NCI-H69 (cell line): ENCODE results near the gene PCDH12.

ENCODE experiments used
- DNase-seq: peaks from one replicate; lab custom pipeline; 2025; lab: John Stamatoyannopoulos, UW

PCDH12 gene

DNA sequence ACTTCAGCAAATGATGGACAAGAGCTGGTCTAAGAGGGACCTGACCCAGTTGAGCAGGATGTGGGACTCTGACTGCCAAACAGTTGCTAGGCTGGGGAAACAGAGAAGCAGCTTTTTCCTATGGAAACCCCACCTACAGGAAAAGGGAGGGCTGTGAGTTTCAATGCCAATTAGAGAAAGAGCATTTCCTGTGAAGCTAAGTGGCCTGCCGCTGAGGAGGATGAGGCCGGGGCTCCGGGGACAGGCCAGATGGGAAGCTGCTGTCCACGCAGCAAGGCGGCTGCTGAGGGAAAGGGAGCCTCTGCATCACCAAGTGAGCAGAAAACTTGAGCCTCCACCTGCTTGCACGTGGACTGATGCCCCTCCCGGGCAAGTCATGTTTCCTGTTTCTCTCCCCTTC is at the start of gene PCDH12:
TSS of gene PCDH12 (minus strand) at position 90 of the 400 bp plus-strand sequence. CDS start 351 bp downstream, outside the sequence.
- DNase-seq = peak; percentile 75

GRCh38 chr5:142007237-142007544 is 49.2 kb upstream of the PCDH12 start:
- DNase-seq = no peak

DNA sequence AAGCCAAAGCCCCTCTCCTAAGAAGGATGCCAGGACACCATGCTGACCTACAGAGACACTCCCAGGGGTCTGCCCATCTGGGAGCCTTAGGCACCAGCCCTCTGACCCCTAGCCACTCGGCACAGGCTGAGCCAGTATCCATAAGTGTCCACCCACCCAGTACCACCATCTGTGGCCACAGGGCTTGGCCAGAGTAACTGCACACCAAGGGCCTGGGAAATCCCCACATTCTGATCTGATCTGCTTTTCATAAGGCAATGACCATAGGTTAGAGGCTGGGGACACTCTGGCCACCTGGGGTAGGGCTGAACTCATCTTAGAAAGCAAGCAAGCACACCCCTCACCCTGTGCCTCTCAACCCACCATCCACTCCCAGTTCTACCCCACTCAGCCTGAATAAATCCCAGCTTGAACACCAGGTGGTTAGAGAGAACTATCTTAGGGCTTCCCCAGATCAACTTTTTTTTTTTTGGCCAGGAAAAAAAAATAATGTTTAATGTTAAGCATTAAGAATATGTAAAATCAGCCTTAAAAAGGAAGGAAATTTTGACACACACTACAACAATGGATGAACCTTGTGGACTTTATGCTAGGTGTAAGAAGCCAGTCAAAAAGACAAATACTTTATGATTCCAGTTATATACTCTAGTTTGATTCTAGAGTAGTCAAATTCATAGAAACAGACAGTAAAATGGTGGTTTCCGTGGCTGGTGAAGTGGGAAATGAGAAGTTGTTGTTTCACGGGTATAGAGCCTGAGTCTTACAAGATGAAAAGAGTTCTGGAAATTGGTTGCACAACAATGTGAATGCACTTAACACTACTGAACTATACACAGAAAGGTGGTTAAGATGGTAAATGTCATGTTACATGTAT is 48.6 kb upstream of the PCDH12 start:
- no peak for DNase-seq

- no peak for DNase-seq
Measured at GRCh38 chr5:142003266-142003800, 45.3 kb upstream of the PCDH12 start.

- DNase-seq = peak; percentile 35
Measured at GRCh38 chr5:142000704-142001484, 42.9 kb upstream of the PCDH12 start.

GRCh38 chr5:142000173-142000572 is 42.2 kb upstream of the PCDH12 start:
- DNase-seq = no peak

DNA sequence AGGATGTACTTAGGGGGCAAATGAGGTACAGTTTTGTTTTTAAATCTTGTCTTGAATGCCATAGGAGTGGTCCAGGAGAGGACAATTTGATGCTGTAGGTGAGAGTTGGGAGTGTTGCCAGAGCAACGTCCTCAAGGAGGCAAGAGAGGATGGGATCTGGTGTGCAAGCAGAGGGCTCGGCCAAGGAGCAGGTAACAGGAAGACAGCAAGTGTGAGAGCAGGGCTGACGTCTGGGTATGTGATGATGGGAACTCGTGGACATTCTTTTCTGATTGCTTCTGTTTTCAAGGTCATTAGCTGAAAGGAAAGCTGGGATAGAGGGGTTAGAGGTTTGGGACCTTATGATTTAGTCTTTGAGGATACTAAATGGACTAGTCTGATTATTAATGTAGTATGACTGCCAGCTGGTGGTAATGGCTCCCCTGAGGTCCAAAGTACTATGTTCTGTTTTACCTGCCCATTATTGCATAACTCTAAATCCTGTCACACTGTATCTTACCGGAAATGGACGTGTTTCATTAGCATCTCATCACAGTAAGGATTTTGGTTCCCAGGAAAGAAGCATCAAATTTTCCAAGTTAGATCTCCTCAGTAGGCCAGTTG is 39.5 kb upstream of the PCDH12 start:
- no peak for DNase-seq

- DNase-seq = no peak
Measured at GRCh38 chr5:141995656-141996055, 37.7 kb upstream of the PCDH12 start.

DNA sequence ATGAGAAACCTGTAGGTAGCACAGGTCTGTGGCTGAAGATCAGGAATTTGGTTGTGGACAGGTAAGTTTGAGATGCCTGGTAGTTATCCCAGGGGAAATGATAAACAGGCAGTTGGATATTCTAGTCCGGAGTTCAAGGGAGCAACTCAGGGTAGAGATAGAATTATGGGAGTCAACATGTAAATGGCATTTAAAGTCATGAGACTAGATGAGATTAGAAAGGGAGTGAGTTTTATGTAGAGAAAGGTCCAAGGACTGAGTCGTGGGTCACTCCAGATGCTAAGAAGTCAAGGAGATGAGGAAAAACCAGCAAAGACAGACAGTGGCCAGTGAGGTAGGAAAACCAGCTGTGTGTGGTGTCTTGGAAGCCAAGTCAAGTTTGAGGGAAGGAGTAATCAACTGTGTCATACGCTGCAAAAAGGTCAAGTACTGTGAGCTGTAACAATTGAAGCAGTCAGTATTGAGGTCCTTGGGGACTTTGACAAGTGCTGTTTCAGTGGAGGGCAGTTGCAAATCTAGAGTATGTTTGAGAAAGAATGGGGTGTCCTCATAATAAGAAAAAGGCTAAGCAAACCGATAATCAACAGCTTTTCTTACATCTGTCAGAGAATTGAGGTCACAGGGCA is 36.6 kb upstream of the PCDH12 start:
- DNase-seq = no peak

DNA sequence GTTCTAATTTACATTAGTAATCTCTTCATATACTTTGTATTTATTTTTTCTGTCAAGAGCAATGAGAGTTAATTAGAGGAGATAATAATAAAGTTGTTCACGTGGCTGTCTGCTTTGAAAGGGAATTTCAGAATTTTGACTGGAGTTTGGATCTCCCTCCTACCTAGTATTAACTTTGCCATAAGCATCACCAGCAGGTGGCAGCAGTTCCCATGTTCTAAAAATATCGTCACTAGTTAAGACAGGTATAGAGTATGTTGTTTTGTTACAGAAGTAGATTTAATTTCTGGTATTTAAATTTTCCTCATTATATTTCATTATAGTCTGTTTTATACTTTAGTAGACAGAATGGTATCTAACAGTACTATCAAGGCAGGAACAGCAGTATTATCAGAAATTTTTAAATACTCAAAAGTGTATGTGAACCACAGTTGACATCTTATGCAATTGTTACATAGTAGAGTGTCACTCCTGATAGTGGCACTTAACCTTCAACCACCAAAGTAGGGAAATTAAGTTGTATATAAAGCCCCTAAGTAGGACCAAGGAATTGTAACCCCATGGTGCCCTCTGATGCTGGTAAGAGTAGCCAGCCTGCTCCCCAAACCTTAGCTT is 34.5 kb upstream of the PCDH12 start:
- peak; percentile 68 for DNase-seq

DNA sequence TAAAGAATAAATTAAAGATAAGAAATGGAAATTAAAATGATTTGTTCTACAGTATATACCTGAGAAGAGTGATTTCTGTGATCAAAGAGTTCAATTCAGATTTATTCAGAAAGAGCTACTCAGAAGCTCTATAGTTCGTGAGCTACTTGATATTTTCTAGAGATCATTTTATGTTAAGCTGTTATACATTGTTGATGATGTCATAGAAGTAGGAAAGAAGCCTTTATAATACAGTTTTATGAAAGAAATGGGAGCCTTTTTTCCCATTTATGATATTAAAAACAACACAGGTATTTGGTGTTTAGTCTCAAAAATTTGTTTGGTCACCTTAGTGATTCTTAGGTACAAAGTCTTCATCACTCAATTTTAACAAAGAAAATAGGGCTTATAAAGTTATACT is 31.7 kb upstream of the PCDH12 start:
- DNase-seq = no peak

- DNase-seq = no peak
Measured at GRCh38 chr5:141986072-141986471, 28.1 kb upstream of the PCDH12 start.

DNA sequence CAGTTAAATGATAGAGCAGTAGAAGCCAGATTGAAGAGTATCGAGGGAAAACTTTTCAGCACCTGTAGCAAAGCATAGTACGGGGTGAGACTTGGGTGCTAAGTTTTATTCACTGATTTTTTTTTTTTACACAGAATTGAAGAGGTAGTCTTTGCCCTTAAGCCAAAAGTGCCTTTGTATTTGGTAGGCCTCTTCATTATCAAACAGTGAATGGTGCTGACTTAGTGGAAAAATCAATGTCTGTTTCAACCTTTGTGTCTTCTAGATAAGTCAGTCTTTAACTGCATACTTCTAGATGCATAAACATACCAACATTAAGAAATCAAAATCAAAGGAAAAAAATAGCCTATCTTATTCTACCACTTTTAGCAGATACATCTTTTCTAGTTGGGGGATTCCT is 24.6 kb upstream of the PCDH12 start:
- DNase-seq = no peak

DNA sequence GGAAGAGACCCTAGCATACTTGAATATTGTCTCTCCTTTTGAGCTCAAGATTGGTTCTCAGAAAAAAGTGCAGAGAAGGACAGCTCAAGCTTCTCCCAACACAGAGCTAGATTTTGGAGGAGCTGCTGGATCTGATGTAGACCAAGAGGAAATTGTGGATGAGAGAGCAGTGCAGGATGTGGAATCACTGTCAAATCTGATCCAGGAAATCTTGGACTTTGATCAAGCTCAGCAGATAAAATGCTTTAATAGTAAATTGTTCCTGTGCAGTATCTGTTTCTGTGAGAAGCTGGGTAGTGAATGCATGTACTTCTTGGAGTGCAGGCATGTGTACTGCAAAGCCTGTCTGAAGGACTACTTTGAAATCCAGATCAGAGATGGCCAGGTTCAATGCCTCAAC is 20.4 kb upstream of the PCDH12 start:
- no peak for DNase-seq

DNA sequence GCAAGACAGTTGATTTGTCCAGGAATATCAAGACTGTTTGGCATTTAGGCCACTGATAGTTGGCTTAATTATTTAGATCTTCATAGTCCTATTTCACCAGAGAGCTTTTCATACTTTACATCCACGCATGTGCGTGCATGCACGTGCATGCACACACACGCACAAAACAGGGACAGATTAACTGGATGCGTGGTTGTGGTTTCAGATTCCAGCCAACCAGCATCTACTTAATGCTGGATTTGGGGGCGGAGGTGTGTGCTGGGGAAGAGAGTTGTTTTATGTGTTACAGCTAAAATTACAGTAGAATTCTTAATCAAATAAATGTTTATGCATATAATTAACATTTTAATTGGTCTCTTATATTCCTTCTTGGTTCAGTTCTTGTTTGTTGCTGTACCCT is 18.2 kb upstream of the PCDH12 start:
- no peak for DNase-seq

DNA sequence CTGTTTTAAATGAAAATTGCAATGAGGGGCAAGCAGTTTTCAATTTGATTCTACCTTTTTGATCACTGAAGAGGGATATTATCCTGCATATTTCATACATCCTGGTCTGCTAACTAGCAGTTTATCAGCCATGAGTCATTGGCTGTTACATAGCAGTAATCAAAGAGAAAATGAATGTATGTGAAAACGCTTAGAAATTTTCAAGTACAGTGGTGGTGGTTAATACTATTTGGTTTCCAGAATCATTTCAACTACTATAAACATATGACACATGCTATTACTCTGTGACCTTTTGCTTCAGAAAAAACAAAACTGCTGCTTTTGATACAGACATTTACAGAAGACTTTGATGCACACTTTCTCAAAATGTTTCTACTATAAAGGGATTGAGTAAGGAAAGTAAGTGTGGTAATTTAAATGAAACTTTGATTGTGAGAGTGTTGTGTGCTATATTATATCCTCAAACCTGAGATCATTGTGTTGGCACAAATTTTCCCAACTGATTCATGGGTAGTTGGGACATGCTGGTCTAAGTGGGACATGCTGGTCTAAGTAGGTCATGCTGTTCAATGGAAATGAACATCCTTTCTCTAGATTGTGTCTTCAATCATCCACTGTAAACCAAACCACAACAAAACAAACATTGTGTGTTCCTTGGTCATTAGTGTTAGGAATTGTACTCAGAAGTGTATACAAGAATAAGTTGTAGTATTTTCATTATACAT is 16.0 kb upstream of the PCDH12 start:
- DNase-seq = no peak

DNA sequence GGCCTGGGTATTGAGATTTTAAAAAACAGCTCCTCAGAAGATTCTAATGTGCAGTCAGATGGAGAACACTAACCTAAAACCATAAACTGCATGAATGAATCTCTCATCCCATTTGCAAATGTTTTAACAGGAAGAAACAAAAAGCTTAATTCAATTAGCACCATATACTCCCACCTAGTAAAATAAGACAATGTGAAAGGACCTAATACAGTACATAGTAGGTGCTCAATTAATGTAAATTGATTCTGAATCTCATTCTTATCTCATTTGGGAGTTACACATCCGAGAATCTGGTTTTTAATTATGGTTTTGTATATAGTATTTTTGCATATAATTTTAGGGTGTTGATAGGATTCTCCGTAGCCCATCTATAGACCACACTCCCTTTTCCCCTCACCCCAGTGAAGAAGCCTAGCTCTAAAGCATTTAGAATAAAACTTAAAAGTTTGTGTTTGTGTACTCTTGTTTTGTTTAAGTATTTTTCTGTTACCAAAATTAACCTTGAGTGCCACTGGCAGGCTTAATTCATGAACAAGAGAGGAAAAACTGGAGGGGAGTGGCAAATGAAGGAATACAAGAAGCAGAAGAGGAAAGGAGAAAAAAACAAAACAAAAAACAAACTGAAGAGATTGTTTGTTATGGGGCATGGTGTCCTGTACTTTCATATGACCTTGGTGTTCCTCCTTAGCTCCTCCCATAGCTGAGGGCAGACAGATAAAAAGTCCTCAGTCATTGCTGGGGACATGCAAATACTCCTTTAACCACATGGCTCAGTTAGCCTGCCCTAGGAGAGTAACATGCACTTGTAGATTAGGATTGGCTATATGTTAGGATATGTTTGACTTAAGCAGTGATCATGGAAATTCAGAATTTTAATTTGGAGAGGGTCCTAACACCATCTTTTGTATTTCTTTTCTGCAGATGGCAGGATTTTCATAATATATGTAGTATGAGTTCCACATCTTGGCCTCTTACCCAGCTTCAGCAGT is 12.1 kb upstream of the PCDH12 start:
- peak; percentile 13 for DNase-seq

GRCh38 chr5:141968914-141969608 is 11.1 kb upstream of the PCDH12 start, which contains the start of gene RNF14:
Gene RNF14, plus strand, starts transcription at chr5:141969105. Its CDS starts 4,484 bp downstream, at chr5:141973589.
- peak; percentile 97 for DNase-seq

GRCh38 chr5:141966963-141967333 is 8.9 kb upstream of the PCDH12 start:
- DNase-seq = no peak
